ENCODE results near the gene CD4. TPM values are rescaled to one million over a fixed set of nuclear protein-coding genes. Genes with fewer than 3 reads are reported as not detected.

CD4 gene
- total and polyA plus RNA-seq, 2 of the 4 experiments (the other 2 are of a cell fraction), result 5.7 to 15.0 TPM

GRCh38 chr12:6792522-6793201 lies 3.3 kb downstream of the CD4 start:
- dilution Hi-C loops (cut with HindIII; ENCODE audit: low sequenced_read_pairs, unreplicated experiment), result no loop called here
- Histone ChIP-seq H3K9me1 (ENCODE audit: insufficient read depth, low read length) (peaks cover 8% of the 10 kb centered on the region; the same call in 1 of the 2 replicates), H3K23ac (ENCODE audit: low read depth, low read length) (peak overlapping the region; percentile 41), H4K5ac (ENCODE audit: low read depth, low read length) (peak overlapping the region; percentile 27), H2BK5ac (ENCODE audit: low read depth, low read length, poor library complexity, severe bottlenecking) (no peak overlapping the region), H3K9me3 (ENCODE audit: control insufficient read depth, insufficient read depth, low read length) (no peaks in the 10 kb centered on the region), H3K56ac (ENCODE audit: extremely low read depth, insufficient read depth, low read length) (no peak overlapping the region), H3K27me3 (ENCODE audit: control insufficient read depth, insufficient read depth, low read length) (no peaks in the 10 kb centered on the region), H2BK20ac (ENCODE audit: low read depth, low read length) (no peak overlapping the region), H3K18ac (ENCODE audit: low read depth, low read length) (0 out of 2 replicates have a peak overlapping the region, but pooled peaks have one; percentile 10), H2AK5ac (ENCODE audit: low read depth, low read length) (no peak overlapping the region), H3K4me3 (ENCODE audit: insufficient read depth, low read depth, low read length) (no peak overlapping the region), H2AFZ (replicated peaks; ENCODE audit: low read length, poor library complexity) (peak overlapping the region; percentile 89), H4K20me1 (ENCODE audit: insufficient read depth, low read length) (no peaks in the 10 kb centered on the region), H3K79me1 (ENCODE audit: low read depth in 1 of 2, low read length in 2 of 2) (peaks cover 0 to 14% of the 10 kb centered on the region in 2 experiments; a peak in 2 of 4 replicates), H2AK9ac (replicated peaks; ENCODE audit: low read depth, low read length, poor library complexity) (peak overlapping the region; percentile 73), H4K8ac (ENCODE audit: low read depth in 2 of 2, low read length in 2 of 2) (peak overlapping the region; percentile 59 to 86; a peak in 3 of 4 replicates), H2BK120ac (ENCODE audit: low read depth, low read length) (peak overlapping the region; percentile 51; the same call in 1 of the 2 replicates), H3K9ac (ENCODE audit: low read depth, low read length) (peak overlapping the region; percentile 23; the same call in 1 of the 2 replicates), H3K36me3 (ENCODE audit: control insufficient read depth, insufficient read depth, low read length) (0 out of 2 replicates have a peak, but pooled peaks cover 2% of the 10 kb centered on the region), H3K4me1 (ENCODE audit: control insufficient read depth, insufficient read depth, low read length) (peaks cover 21% of the 10 kb centered on the region), H3K4ac (ENCODE audit: low read depth, low read length) (peak overlapping the region; percentile 64), H3K4me2 (ENCODE audit: low read depth, low read length) (peak overlapping the region; percentile 44), H3K14ac (replicated peaks; ENCODE audit: low read depth, low read length) (peak overlapping the region; percentile 51), H3K27ac (ENCODE audit: insufficient read depth, low read length) (peak overlapping the region; percentile 13), H2BK15ac (ENCODE audit: low read depth, low read length) (no peak overlapping the region), H4K91ac (ENCODE audit: insufficient read depth, low read depth, low read length) (0 out of 2 replicates have a peak overlapping the region, but pooled peaks have one; percentile 32)
- DNase-seq, result peak; percentile 13
- WGBS, 2 experiments (ENCODE audit: extremely low coverage in 2 of 2, insufficient read length in 1 of 2), result 13% methylated on average over 4 of the region's 12 CpGs; no CpG with 5 or more reads in 1 of the 2 experiments
- in situ Hi-C loops (cut with MboI; ENCODE audit: low sequenced_read_pairs), result no loop called here
- BruUV-seq (replicated peaks), result no TSS peak
- POLR2A ChIA-PET (ENCODE audit: unreplicated experiment), result interaction anchor here (0.6 to 0.8 kb wide), 2 partner anchors 27 to 131 kb away, joined by 3 to 4 read pairs; partner anchors contain the start of gene PTMS
- CTCF ChIA-PET, result interaction anchor here (0.7 to 1.4 kb wide), 2 partner anchors 8 to 39 kb away, joined by 3 to 6 read pairs; partner anchors contain the start of gene MLF2
- intact Hi-C loops (cut with micrococcal nuclease), result no loop called here
- TF ChIP-seq SMC3 (IDR thresholded peaks at IDR 0.05; ENCODE audit: low read depth, low read length), result no peak
- TF ChIP-seq NFE2L2 (IDR thresholded peaks at IDR 0.05; ENCODE audit: low read depth, low read length), result no peak
- no peak for TF ChIP-seq RAD21 (IDR thresholded peaks at IDR 0.05; ENCODE audit: low read length)
- no peak for TF ChIP-seq MAZ (IDR thresholded peaks at IDR 0.05; ENCODE audit: borderline replicate concordance, low read depth, low read length)
- no peak for TF ChIP-seq RFX5 (IDR thresholded peaks at IDR 0.05; ENCODE audit: low read depth, low read length)
- TF ChIP-seq MXI1 (IDR thresholded peaks at IDR 0.05; ENCODE audit: borderline replicate concordance, low read depth, low read length), result no peak; the same call in 1 of the 2 replicates
- no peak for TF ChIP-seq CHD1 (IDR thresholded peaks at IDR 0.05; ENCODE audit: low read depth, low read length)
- TF ChIP-seq USF2 (IDR thresholded peaks at IDR 0.05; ENCODE audit: low read depth, low read length), result no peak
- TF ChIP-seq BHLHE40 (IDR thresholded peaks at IDR 0.05; ENCODE audit: low read depth, low read length), result no peak
- ATAC-seq (ENCODE audit: low read depth), result peak; percentile 66
